ENCODE results near the gene NLRC5. TPM values are rescaled to one million over a fixed set of nuclear protein-coding genes. Genes with fewer than 3 reads are reported as not detected.

NLRC5 gene
- total RNA-seq, 1 donor = 52.1 TPM

- no peak overlapping the region for H2AFZ ChIP-seq (ENCODE audit: low read length)
- H4K20me1 ChIP-seq (ENCODE audit: insufficient read depth, low read length) = no peaks in the 10 kb centered on the region
- H3K9me3 ChIP-seq (ENCODE audit: low read depth, low read length) = no peaks in the 10 kb centered on the region
- H3K27ac ChIP-seq (ENCODE audit: low read depth, low read length) = peak overlapping the region; percentile 91
- H3K4me1 ChIP-seq (ENCODE audit: insufficient read depth, low read length) = peaks cover 36% of the 10 kb centered on the region
- no peaks in the 10 kb centered on the region for H3K79me2 ChIP-seq (ENCODE audit: insufficient read depth, low read length)
- H3K4me3 ChIP-seq (ENCODE audit: insufficient read depth, low read length) = no peak overlapping the region
- no peaks in the 10 kb centered on the region for H3K27me3 ChIP-seq (ENCODE audit: insufficient read depth, low read length)
- TF ChIP-seq CTCF (IDR thresholded peaks at IDR 0.05; ENCODE audit: extremely low read depth, low read depth, low read length) = peak; percentile 76
- no peak for DNase-seq (ENCODE audit: insufficient read length, low spot score, missing footprints)
- no peaks in the 10 kb centered on the region for H3K36me3 ChIP-seq (ENCODE audit: insufficient read depth, low read length)
- H3K4me2 ChIP-seq (ENCODE audit: insufficient read depth, low read length) = peak overlapping the region; percentile 14
Observed at GRCh38 chr16:56964243-56965148, 24.9 kb upstream of the NLRC5 start.

DNA sequence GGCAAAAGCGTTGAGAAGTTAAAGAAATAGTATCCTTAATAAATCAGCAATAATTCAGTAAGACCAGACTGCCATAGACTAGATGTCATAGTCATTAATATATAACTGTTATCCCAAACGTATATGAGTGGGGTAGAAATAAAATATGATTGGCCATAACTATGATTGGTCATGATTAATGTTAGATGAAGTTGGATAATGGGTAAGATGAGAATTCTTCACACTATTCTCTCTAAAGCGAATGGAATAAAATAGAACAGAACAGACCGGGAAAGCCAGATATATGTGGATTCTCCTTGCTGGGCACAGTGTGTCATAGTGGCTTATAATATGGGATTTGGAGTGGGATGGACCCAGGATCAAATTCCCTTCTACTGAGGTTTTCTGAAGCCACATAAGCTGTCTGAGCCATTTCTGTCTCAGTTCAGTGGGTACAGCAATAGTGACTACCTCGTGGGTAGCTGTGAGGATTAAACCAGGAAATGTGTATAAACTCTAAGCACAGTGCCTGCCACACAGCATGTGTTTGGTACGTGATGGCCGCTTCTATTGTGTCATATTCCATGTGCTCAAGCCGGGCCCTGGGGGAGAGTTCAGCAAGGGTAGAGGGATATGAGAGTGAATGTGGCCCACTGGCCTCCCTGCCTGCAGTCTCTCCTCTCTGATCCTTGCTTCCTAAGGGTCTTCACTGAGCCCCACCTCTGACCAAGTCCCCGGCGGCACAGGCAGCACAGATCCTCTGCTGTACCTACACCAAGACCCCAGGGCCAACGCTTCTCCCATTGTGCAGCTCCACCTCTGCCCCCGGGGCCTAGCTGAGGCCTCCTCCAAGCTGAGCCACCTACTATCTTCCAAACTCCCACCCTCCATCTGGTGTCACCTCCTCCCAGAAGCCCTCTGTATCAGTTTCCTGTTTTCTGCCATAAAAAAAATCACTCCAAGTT lies 23.9 kb upstream of the NLRC5 start:
- peak overlapping the region; percentile 59 for H2AFZ ChIP-seq (ENCODE audit: low read length)
- no peak for DNase-seq (ENCODE audit: insufficient read length, low spot score, missing footprints)

DNA sequence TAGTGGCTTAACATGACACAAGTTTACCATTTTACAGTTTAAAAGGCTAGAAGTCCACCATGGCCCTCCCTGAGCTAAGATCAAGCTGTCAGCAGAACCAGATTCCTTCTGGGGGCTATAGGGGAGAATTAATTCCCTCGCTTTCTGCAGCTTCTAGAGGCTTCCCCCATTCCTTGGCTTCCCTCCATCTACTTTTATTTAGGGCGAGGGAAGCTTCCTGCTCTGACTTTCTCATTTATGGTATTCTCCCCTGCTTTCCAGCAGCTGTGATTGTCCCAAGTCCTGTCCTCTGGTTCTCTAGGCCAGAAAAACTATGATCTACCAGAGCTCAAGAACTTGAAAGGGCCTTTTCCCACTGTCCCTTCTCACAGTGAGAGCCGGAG lies 23.3 kb upstream of the NLRC5 start:
- Histone ChIP-seq H3K4me2 (ENCODE audit: insufficient read depth, low read length) (no peak overlapping the region), H4K20me1 (ENCODE audit: insufficient read depth, low read length) (no peaks in the 10 kb centered on the region), H3K27ac (ENCODE audit: low read depth, low read length) (peak overlapping the region; percentile 91), H2AFZ (ENCODE audit: low read length) (peak overlapping the region; percentile 59), H3K27me3 (ENCODE audit: insufficient read depth, low read length) (no peaks in the 10 kb centered on the region), H3K4me1 (ENCODE audit: insufficient read depth, low read length) (peaks cover 34% of the 10 kb centered on the region), H3K79me2 (ENCODE audit: insufficient read depth, low read length) (no peaks in the 10 kb centered on the region), H3K36me3 (ENCODE audit: insufficient read depth, low read length) (no peaks in the 10 kb centered on the region), H3K9me3 (ENCODE audit: low read depth, low read length) (no peaks in the 10 kb centered on the region), H3K4me3 (ENCODE audit: insufficient read depth, low read length) (no peak overlapping the region)
- no peak for DNase-seq (ENCODE audit: insufficient read length, low spot score, missing footprints)
- no peak for TF ChIP-seq CTCF (IDR thresholded peaks at IDR 0.05; ENCODE audit: extremely low read depth, low read depth, low read length)

More for the DNA sequence above, 23.9 kb upstream of the NLRC5 start:
- peaks cover 36% of the 10 kb centered on the region for H3K4me1 ChIP-seq (ENCODE audit: insufficient read depth, low read length)
- H3K9me3 ChIP-seq (ENCODE audit: low read depth, low read length) = no peaks in the 10 kb centered on the region
- H3K4me2 ChIP-seq (ENCODE audit: insufficient read depth, low read length) = peak overlapping the region; percentile 14
- no peaks in the 10 kb centered on the region for H3K36me3 ChIP-seq (ENCODE audit: insufficient read depth, low read length)
- H4K20me1 ChIP-seq (ENCODE audit: insufficient read depth, low read length) = no peaks in the 10 kb centered on the region
- no peaks in the 10 kb centered on the region for H3K79me2 ChIP-seq (ENCODE audit: insufficient read depth, low read length)
- no peaks in the 10 kb centered on the region for H3K27me3 ChIP-seq (ENCODE audit: insufficient read depth, low read length)
- TF ChIP-seq CTCF (IDR thresholded peaks at IDR 0.05; ENCODE audit: extremely low read depth, low read depth, low read length) = no peak
- H3K4me3 ChIP-seq (ENCODE audit: insufficient read depth, low read length) = no peak overlapping the region
- H3K27ac ChIP-seq (ENCODE audit: low read depth, low read length) = peak overlapping the region; percentile 91

All from osteoblast (primary cell).